NCI-H1694 treated with DMSO at 0.1 percent for 48 hours (cell line): ENCODE data around the gene MUSK.
A peak's percentile ranks its signal among the peaks of the same experiment; 100 is the strongest.

Experiments
- DNase-seq: peaks from one replicate; lab custom pipeline; 2025; lab: John Stamatoyannopoulos, UW

The MUSK gene

DNA sequence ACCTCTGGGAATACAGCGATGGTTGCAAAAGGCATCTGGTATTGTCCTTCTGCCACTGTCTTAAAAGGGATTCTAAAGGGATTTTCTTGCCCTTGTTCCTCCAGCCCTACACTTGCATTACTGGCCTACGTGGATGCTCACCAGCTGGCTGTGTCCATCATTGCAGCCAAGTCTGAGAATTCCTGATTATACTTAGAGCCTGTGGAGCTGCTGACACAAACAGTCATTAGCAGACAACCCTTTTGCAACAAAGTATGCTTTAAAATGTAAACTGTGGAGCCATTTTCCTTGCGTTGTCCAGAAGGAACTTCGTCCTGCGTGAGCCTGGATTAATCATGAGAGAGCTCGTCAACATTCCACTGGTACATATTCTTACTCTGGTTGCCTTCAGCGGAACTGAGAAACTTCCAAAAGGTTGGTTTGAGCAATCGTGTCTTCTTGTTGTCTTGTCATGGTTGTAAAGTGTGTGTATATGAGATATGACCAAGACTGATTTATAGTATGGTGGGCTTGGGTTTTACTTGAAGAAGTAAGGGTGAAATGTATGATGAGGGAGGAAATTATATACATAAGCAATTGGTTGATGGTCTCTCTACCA lies at the start of gene MUSK:
Gene MUSK (plus strand): TSS at position 222 of the 598 bp plus-strand sequence. CDS start 114 bp downstream, at position 336.
- no peak for DNase-seq

DNA sequence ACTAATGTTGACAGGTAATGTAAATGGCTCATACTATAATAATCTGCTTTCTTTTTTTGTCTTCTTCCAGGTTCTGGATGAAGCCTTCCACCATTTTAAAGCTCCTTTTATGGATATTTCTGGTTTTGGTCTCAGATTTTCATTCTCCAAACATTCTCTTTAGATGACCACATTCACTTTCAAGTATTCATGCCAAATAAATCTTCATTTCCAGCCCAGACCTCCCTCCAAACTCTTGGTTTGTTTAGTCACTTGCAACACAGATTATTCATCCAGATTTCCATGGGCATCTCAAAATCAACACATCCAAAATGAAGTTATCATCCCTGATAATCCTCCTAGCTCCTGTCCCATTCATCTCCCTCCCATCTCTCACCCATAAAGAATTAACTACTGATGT lies 48.8 kb upstream of the MUSK start:
- no peak for DNase-seq

GRCh38 chr9:110620726-110621125 lies 47.9 kb upstream of the MUSK start:
- DNase-seq = no peak

DNA sequence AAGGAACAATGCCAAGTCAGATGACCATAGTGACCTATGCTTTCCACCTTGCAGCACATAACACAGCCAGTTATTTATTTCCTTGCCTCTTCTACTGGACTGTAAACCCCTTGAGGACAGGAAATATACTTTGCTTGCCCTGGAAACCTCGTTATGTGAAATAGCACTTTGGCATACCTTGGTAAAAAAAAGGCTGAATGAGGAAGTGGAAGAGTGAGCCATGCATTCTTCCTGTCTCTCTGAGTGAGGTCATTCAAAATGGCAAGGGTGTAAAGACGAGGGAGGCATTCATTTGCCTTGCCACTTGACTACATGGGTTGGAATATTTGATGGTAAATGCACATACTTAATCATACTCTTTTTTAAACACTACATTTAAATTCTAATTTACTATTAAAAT lies 46.2 kb upstream of the MUSK start:
- no peak for DNase-seq

DNA sequence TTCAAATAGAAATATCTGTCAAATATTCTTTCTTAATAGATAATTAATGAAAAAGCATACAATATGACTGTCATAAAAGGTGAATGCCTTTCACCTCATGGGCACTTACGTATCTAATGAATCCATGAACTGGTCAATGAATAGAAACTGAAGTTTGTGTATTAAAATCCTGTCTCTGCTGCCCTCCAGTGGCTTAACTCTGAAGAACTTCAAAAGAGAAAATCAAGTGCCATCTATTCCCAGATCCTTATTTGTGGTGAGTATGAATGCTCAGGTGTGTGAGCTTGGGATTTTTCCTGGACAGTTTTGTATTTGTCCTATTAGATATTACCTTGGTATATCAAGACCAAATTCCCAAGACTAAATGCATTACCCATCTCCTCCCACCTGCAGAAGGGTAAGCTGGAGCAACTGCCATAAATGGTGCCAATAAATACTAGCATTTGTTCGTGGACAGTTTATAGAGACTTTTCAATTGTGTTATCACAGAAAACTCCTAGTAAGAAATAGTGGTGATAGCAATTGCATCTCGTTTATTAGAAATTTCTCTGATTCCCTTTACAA lies 45.0 kb upstream of the MUSK start:
- DNase-seq = peak; percentile 36

DNA sequence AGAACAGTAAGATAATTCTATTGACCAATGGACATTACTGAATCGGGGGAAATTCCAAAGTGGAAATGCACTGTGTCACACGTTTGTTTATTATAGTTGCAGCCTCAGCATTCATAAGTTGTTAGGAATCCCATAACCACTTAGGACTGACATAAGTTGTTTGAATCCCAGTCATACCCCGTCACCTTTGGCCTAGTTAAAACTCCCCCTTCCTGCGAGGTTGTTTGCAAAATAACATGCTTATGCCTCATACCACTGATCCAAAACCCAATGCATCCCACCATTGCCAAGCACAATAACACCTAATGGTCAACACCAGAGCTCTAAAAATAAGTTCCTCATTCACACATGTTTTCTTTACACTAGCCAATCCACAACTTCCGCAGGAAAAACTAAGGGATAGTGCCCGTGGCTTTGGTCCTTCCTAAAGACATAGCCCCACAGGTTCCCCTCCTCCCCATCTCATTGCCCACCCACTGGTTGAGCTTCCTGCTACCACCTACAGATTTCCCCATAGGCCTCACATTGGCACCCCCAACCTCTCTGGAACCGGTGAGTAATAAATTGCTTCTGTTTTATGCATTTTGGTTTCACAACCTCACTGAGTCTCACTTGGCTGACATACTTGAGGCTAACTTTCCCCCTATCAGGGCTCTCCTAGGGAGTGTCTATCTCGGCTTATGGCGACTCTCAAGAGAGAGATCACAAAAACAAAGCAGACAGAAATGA lies 42.3 kb upstream of the MUSK start:
- no peak for DNase-seq

DNA sequence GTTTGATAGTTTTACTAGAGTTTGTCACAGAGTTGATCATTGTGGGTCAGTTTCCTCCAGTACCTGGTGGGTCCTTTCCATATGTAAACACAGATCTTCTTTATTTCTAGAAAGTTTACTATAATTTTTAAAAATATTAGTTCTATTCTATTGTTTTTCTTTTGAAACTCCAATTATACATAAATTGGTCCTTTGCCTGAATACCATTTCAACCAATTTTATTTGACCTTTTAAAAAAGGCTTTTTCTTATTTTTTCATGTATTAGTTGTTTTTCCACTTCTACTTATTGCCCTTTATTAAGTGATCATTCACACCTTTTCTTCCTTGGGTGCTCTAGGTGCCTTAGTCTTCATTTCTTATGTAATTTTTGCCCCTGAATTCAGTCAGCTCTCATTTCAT lies 33.0 kb upstream of the MUSK start:
- no peak for DNase-seq

GRCh38 chr9:110638381-110638954 lies 30.1 kb upstream of the MUSK start:
- DNase-seq = peak; percentile 28

- no peak for DNase-seq
Measured at GRCh38 chr9:110640736-110641135, 27.9 kb upstream of the MUSK start.

- DNase-seq = no peak
Measured at GRCh38 chr9:110641293-110641692, 27.3 kb upstream of the MUSK start.

DNA sequence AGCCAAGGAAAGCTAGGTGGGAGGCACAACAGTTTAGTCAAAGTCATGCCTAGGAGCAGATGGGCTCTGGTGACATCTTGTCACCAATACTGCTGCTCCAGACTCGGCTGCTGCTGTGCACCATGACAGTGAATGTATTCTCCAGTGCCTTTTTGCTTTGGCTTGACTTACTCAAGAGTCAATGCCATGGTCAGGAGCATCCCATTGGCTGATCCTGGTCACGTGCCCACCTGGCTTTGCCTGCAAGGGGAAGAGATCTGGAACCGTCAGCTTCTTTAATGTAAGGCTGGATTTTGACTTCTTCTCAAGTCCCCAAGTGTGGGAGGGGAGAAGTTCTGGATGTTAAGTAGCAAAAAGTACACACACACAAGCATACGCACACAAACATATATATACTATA lies 19.9 kb upstream of the MUSK start:
- no peak for DNase-seq

DNA sequence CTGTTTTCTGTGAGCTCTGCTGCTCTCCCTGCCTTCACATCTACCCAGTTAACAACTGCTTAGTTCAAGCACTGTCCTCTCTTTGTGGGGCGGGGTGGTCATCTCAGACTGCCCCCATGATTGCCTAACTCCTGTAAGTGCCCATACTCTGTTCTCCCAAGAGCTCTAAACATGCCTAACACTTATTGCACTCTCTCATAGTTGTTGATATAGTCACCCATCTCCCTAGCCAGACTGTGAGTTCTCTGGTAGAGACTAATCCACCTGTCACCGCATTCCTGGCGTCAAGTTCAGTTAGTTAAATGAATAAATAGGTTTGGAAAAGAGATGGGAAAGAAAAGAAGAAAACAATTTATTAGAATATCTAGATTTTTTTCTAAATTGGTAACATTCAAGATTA lies 18.3 kb upstream of the MUSK start:
- DNase-seq = peak; percentile 2

GRCh38 chr9:110650991-110651411 lies 17.6 kb upstream of the MUSK start:
- no peak for DNase-seq

- no peak for DNase-seq
Measured at GRCh38 chr9:110655754-110656641, 12.6 kb upstream of the MUSK start.

GRCh38 chr9:110659891-110660541 lies 8.6 kb upstream of the MUSK start:
- DNase-seq = no peak

DNA sequence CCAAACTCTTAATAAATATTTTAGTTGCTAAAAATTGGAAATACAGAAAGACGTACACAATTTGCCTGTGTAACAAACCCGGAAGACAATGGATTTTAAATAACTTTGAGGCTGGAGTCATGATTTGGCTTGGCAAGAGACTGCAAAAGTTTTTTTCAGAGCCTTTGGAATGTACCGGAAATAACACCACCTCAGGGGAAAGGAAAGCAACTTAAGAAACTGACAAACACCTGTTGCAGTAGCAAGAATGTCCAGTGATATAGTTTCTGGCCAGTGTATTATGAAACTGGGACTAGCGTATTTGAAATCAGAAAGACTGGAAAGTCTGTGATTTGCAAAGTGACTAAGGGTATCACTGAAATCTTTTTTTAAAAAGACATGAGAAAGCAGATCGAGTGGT lies 842 bp downstream of the MUSK start:
- DNase-seq = no peak

DNA sequence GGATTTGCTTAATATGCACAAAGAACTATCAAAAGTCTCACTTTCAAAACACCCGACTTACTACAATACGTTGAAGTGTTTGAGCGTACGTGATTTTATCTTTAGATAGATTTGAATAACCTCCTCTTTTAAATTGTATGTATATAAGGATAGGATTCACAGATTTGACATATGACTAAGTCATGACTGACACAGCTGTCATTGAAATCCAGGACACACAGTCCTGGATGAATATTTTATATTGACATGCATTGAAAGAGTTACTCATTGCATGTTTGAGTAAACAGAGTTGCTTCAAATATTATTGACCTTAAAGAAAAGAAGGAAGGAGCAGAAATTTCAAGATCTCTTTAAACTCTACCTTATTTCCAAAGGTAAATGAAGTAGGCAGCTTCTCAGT lies 3.3 kb downstream of the MUSK start:
- DNase-seq = no peak

- no peak for DNase-seq
Measured at GRCh38 chr9:110672873-110673510, 4.4 kb downstream of the MUSK start.

GRCh38 chr9:110687497-110687896 lies 18.9 kb downstream of the MUSK start:
- DNase-seq = no peak

GRCh38 chr9:110688329-110688728 lies 19.7 kb downstream of the MUSK start:
- DNase-seq = no peak

DNA sequence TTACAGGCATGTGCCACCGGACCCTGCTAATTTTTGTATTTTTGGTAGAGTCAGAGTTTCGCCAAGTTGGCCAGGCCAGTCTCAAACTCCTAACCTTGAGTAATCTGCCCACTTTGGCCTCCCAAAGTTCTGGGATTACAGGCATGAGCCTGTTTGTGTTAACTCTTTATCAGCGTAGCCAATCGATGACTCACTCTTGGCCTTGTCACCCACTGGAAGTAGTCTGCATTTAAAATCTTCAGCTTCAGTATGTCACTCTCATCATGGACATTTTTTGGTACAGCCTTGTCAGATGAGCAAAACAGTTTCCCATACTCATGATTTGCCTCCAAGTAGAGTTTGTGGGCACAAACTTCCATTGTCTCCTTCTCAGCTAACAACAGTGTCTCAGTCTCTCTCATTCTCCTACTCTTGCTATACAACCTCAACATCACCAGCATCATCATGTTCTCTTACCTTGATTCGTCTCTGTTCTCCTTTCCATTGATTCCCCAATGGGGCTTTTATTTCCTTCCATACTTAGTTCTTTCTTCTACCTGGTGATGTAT lies 22.5 kb downstream of the MUSK start:
- DNase-seq = no peak
